Measurements from ENCODE around the gene PTPRE. TPM values are rescaled to one million over a fixed set of nuclear protein-coding genes. Genes with fewer than 3 reads are reported as not detected.

Gene PTPRE
- total and polyA plus RNA-seq, 2 donors from 2014 or later: 1.1 to 25.7 TPM

GRCh38 chr10:127905001-127905847, 1.7 kb upstream of the PTPRE start:
- DNase-seq (no peak), FAIRE-seq (no peak)
- Histone ChIP-seq H3K4me1 (ENCODE audit: control insufficient read depth in 2 of 3, insufficient read depth in 2 of 3, low read depth in 1 of 3, low read length in 3 of 3) (peaks cover 0 to 8% (median 0%) of the 10 kb centered on the region in 3 donors), H3K9ac (ENCODE audit: low read length in 3 of 3) (no peak overlapping the region), H3K9me3 (ENCODE audit: control insufficient read depth in 2 of 3, insufficient read depth in 1 of 3, low read length in 3 of 3) (no peaks in the 10 kb centered on the region), H3K27ac (ENCODE audit: low read depth in 2 of 2, low read length in 2 of 2) (no peak overlapping the region), H3K36me3 (ENCODE audit: control insufficient read depth in 2 of 3, insufficient read depth in 3 of 3, low read length in 3 of 3) (no peaks in the 10 kb centered on the region), H3K4me3 (ENCODE audit: low read length in 3 of 3) (no peak overlapping the region), H3K27me3 (ENCODE audit: control insufficient read depth, insufficient read depth, low read length) (no peaks in the 10 kb centered on the region)
- no peak for TF ChIP-seq CTCF (IDR thresholded peaks at IDR 0.05; ENCODE audit: borderline replicate concordance, extremely low read depth, insufficient read depth)
- intact Hi-C loops (cut with DNase I): loop anchor here (5.0 kb wide), 1 partner anchor 102 kb away; no protein-coding TSS in a partner anchor

GRCh38 chr10:127905848-127906261, 1.0 kb upstream of the PTPRE start:
- intact Hi-C loops (cut with DNase I): loop anchor here (5.0 kb wide), 1 partner anchor 101 kb away; no protein-coding TSS in a partner anchor
- Histone ChIP-seq H3K4me1 (ENCODE audit: control insufficient read depth in 2 of 3, insufficient read depth in 2 of 3, low read depth in 1 of 3, low read length in 3 of 3) (peaks cover 0 to 8% (median 0%) of the 10 kb centered on the region in 3 donors), H3K27ac (ENCODE audit: low read depth in 2 of 2, low read length in 2 of 2) (no peak overlapping the region), H3K36me3 (ENCODE audit: control insufficient read depth in 2 of 3, insufficient read depth in 3 of 3, low read length in 3 of 3) (no peaks in the 10 kb centered on the region), H3K9ac (ENCODE audit: low read length in 3 of 3) (no peak overlapping the region), H3K27me3 (ENCODE audit: control insufficient read depth, insufficient read depth, low read length) (no peaks in the 10 kb centered on the region), H3K4me3 (ENCODE audit: low read length in 3 of 3) (no peak overlapping the region), H3K9me3 (ENCODE audit: control insufficient read depth in 2 of 3, insufficient read depth in 1 of 3, low read length in 3 of 3) (no peaks in the 10 kb centered on the region)
- FAIRE-seq (no peak), DNase-seq (no peak)
- TF ChIP-seq CTCF (IDR thresholded peaks at IDR 0.05; ENCODE audit: borderline replicate concordance, extremely low read depth, insufficient read depth): no peak

GRCh38 chr10:127907411-127908105, 655 bp downstream of the PTPRE start:
- DNase-seq (peak in 2 of 5 donors; percentile 39 to 83), FAIRE-seq (no peak)
- H3K9me3 ChIP-seq (ENCODE audit: control insufficient read depth in 2 of 3, insufficient read depth in 1 of 3, low read length in 3 of 3): no peaks in the 10 kb centered on the region
- peaks cover 0 to 8% (median 0%) of the 10 kb centered on the region in 3 donors for H3K4me1 ChIP-seq (ENCODE audit: control insufficient read depth in 2 of 3, insufficient read depth in 2 of 3, low read depth in 1 of 3, low read length in 3 of 3)
- no peak overlapping the region for H3K27ac ChIP-seq (ENCODE audit: low read depth in 2 of 2, low read length in 2 of 2)
- no peak overlapping the region for H3K9ac ChIP-seq (ENCODE audit: low read length in 3 of 3)
- no peaks in the 10 kb centered on the region for H3K36me3 ChIP-seq (ENCODE audit: control insufficient read depth in 2 of 3, insufficient read depth in 3 of 3, low read length in 3 of 3)
- no peaks in the 10 kb centered on the region for H3K27me3 ChIP-seq (ENCODE audit: control insufficient read depth, insufficient read depth, low read length)
- TF ChIP-seq CTCF (IDR thresholded peaks at IDR 0.05; ENCODE audit: borderline replicate concordance, extremely low read depth, insufficient read depth): peak; percentile 9
- intact Hi-C loops (cut with DNase I): loop anchor here (5.0 kb wide), 1 partner anchor 100 kb away; no protein-coding TSS in a partner anchor
- peak overlapping the region in 2 of 3 donors; percentile 3 to 55 for H3K4me3 ChIP-seq (ENCODE audit: low read length in 3 of 3)
